ENCODE data around the gene GMPPA. TPM values are rescaled to one million over a fixed set of nuclear protein-coding genes. Genes with fewer than 3 reads are reported as not detected.
A peak's percentile ranks its signal among the peaks of the same experiment; 100 is the strongest.

Gene GMPPA
- total RNA-seq, 1 experiment from 2014 or later: 51.9 TPM

DNA sequence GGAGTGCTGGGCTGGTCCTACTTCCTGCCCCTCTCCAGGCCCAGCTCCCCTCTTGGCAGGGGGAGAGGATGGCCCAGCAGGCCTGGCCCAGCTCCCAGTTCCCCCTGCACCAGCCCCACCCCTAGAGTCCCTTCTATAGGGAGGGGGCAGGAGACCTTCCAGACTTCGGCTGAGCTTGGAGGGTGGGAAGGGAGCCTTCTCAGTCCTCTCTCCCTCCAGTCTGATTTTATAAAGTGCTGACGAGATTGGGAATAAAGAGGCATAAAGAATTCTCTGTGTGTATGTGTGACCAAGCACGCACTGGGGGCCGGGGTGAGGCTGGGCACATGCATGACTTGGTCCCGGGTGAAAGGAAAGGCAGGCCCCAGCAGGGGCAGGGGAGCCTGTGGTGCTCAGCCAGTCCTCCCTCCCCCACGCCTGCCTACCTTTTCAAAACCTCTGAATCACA, 39.8 kb downstream of the GMPPA start:
- H3K4me1 Mint-ChIP-seq: peaks cover 28% of the 10 kb centered on the region
- peaks cover 22% of the 10 kb centered on the region for H3K36me3 Mint-ChIP-seq
- ChIA-PET POLR2A (no interaction called here), CTCF (interaction anchor here (0.7 to 41.3 kb wide), 16 partner anchors 8 to 151 kb away, joined by 3 to 2316 read pairs (median 8); partner anchors contain the start of genes GMPPA and STK11IP)
- TF ChIP-seq, protein P1, sequence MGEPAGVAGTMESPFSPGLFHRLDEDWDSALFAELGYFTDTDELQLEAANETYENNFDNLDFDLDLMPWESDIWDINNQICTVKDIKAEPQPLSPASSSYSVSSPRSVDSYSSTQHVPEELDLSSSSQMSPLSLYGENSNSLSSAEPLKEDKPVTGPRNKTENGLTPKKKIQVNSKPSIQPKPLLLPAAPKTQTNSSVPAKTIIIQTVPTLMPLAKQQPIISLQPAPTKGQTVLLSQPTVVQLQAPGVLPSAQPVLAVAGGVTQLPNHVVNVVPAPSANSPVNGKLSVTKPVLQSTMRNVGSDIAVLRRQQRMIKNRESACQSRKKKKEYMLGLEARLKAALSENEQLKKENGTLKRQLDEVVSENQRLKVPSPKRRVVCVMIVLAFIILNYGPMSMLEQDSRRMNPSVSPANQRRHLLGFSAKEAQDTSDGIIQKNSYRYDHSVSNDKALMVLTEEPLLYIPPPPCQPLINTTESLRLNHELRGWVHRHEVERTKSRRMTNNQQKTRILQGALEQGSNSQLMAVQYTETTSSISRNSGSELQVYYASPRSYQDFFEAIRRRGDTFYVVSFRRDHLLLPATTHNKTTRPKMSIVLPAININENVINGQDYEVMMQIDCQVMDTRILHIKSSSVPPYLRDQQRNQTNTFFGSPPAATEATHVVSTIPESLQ (CRISPR knock-in tag; IDR thresholded peaks at IDR 0.05): no peak
- ATAC-seq: 0 out of 2 replicates have a peak, but pooled peaks have one; percentile 1
- peak overlapping the region; percentile 54 for H3K27ac Mint-ChIP-seq
- H3K27me3 Mint-ChIP-seq (ENCODE audit: low read depth): no peaks in the 10 kb centered on the region; the same call in none of the 2 replicates
- H3K9me3 Mint-ChIP-seq: no peaks in the 10 kb centered on the region
- H3K4me3 Mint-ChIP-seq: no peak overlapping the region; the same call in 1 of the 2 replicates
- no peak for DNase-seq (ENCODE audit: low spot score)

DNA sequence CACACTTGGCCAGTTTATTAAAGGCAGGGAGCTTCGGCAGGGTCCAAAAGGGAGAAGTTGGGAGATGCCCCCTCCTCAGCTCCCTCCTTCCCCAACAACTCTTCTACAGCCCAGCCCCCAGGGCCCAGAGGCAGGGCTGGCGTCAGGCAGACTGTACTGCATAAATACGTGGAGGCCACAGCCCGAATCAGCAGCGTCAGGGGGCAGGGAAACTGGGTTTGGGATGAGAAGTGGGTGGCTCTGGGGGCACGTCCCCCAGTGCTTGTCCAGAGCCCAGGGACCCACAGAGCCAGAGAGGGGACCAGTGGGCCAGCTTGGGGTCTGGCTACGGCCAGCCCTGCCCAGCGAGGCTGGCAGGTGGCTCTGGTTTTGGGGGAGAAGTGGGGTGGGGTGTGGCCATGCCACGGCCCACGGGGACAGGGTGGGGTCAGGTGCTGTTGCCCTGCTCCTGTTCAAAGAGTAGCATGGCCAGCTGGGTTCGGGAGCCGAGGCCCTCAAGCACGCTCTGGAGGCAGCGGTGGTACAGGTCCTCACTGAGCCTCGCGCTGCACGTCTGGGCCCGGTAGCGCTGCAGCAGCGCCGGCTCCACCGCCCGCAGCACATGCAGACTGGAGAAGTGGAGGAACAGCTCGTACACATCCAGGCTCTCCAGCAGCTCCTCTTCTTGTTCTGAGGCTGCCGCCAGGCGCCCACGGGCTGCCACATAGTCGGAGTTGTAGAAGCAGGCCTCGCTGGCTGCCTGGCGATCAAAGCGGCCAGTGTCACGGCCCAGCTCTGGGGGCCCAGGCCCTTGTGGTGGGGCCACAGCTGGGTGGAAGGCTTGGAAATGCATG, 40.5 kb downstream of the GMPPA start:
- H3K4me1 Mint-ChIP-seq: peaks cover 28% of the 10 kb centered on the region
- TF ChIP-seq, protein P2, sequence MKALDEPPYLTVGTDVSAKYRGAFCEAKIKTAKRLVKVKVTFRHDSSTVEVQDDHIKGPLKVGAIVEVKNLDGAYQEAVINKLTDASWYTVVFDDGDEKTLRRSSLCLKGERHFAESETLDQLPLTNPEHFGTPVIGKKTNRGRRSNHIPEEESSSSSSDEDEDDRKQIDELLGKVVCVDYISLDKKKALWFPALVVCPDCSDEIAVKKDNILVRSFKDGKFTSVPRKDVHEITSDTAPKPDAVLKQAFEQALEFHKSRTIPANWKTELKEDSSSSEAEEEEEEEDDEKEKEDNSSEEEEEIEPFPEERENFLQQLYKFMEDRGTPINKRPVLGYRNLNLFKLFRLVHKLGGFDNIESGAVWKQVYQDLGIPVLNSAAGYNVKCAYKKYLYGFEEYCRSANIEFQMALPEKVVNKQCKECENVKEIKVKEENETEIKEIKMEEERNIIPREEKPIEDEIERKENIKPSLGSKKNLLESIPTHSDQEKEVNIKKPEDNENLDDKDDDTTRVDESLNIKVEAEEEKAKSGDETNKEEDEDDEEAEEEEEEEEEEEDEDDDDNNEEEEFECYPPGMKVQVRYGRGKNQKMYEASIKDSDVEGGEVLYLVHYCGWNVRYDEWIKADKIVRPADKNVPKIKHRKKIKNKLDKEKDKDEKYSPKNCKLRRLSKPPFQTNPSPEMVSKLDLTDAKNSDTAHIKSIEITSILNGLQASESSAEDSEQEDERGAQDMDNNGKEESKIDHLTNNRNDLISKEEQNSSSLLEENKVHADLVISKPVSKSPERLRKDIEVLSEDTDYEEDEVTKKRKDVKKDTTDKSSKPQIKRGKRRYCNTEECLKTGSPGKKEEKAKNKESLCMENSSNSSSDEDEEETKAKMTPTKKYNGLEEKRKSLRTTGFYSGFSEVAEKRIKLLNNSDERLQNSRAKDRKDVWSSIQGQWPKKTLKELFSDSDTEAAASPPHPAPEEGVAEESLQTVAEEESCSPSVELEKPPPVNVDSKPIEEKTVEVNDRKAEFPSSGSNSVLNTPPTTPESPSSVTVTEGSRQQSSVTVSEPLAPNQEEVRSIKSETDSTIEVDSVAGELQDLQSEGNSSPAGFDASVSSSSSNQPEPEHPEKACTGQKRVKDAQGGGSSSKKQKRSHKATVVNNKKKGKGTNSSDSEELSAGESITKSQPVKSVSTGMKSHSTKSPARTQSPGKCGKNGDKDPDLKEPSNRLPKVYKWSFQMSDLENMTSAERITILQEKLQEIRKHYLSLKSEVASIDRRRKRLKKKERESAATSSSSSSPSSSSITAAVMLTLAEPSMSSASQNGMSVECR (CRISPR knock-in tag; IDR thresholded peaks at IDR 0.05; ENCODE audit: borderline replicate concordance): no peak
- TF ChIP-seq GRHL2 (CRISPR knock-in tag; IDR thresholded peaks at IDR 0.05; ENCODE audit: insufficient replicate concordance, severe bottlenecking): no peak
- no peak for TF ChIP-seq GABPB1 (CRISPR knock-in tag; IDR thresholded peaks at IDR 0.05)
- no peak for TF ChIP-seq ATF1 (CRISPR knock-in tag; IDR thresholded peaks at IDR 0.05)
- TF ChIP-seq, protein P3, sequence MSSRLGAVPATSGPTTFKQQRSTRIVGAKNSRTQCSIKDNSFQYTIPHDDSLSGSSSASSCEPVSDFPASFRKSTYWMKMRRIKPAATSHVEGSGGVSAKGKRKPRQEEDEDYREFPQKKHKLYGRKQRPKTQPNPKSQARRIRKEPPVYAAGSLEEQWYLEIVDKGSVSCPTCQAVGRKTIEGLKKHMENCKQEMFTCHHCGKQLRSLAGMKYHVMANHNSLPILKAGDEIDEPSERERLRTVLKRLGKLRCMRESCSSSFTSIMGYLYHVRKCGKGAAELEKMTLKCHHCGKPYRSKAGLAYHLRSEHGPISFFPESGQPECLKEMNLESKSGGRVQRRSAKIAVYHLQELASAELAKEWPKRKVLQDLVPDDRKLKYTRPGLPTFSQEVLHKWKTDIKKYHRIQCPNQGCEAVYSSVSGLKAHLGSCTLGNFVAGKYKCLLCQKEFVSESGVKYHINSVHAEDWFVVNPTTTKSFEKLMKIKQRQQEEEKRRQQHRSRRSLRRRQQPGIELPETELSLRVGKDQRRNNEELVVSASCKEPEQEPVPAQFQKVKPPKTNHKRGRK (CRISPR knock-in tag; IDR thresholded peaks at IDR 0.05; ENCODE audit: borderline replicate concordance): no peak
- TF ChIP-seq, protein P4, sequence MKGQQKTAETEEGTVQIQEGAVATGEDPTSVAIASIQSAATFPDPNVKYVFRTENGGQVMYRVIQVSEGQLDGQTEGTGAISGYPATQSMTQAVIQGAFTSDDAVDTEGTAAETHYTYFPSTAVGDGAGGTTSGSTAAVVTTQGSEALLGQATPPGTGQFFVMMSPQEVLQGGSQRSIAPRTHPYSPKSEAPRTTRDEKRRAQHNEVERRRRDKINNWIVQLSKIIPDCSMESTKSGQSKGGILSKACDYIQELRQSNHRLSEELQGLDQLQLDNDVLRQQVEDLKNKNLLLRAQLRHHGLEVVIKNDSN (CRISPR knock-in tag; IDR thresholded peaks at IDR 0.05): no peak
- TF ChIP-seq, protein P5, sequence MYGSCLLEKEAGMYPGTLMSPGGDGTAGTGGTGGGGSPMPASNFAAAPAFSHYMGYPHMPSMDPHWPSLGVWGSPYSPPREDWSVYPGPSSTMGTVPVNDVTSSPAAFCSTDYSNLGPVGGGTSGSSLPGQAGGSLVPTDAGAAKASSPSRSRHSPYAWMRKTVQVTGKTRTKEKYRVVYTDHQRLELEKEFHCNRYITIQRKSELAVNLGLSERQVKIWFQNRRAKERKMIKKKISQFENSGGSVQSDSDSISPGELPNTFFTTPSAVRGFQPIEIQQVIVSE (CRISPR knock-in tag; IDR thresholded peaks at IDR 0.05; ENCODE audit: borderline replicate concordance): no peak
- no peak for TF ChIP-seq NR1H2 (CRISPR knock-in tag; IDR thresholded peaks at IDR 0.05)
- TF ChIP-seq CREM (CRISPR knock-in tag; IDR thresholded peaks at IDR 0.05): no peak
- TF ChIP-seq TP53 (CRISPR knock-in tag; IDR thresholded peaks at IDR 0.05): no peak
- no peak for TF ChIP-seq ZNF416 (CRISPR knock-in tag; IDR thresholded peaks at IDR 0.05)
- TF ChIP-seq CBFB (CRISPR knock-in tag; IDR thresholded peaks at IDR 0.05; ENCODE audit: low read depth): no peak
- CTCF ChIA-PET: interaction anchor here (0.6 to 41.3 kb wide), 14 partner anchors 9 to 1921 kb away, joined by 3 to 2316 read pairs (median 8); partner anchors contain the start of genes GMPPA and STK11IP
- no peak overlapping the region for H3K4me3 Mint-ChIP-seq
- peak overlapping the region; percentile 54 for H3K27ac Mint-ChIP-seq
- DNase-seq (ENCODE audit: low spot score) (no peak), ATAC-seq (no peak)
- H3K9me3 Mint-ChIP-seq: no peaks in the 10 kb centered on the region
- POLR2A ChIA-PET: no interaction called here
- peaks cover 22% of the 10 kb centered on the region for H3K36me3 Mint-ChIP-seq
- peaks cover 2% of the 10 kb centered on the region; the same call in 1 of the 2 replicates for H3K27me3 Mint-ChIP-seq (ENCODE audit: low read depth)
